A549 (cell line): ENCODE results near the gene GPS1. TPM values are rescaled to one million over a fixed set of nuclear protein-coding genes. Genes with fewer than 3 reads are reported as not detected.

Experiments
- ATAC-seq, 2 experiments: fragments of 200-7000 bp in 1 of 2; fragments of >200 bp in 1 of 2; cut with Nextera tagmentation in 1 of 2; cut with Tn5 transposase in 1 of 2; 3 replicates each; pipeline versions ENCODE4 v1.8.0 to v1.9.1; 2018 to 2020; ENCODE audit warnings: mild to moderate bottlenecking in 1 of 2, moderate library complexity in 1 of 2
- CTCF ChIA-PET: fragments of 300-600 bp; sonication (Branson Sonifier 250); formaldehyde crosslinking; extraction: SDS; loops from one replicate; lab custom pipeline; 2021; ENCODE audit warnings: antibody characterized with exemption, inconsistent platforms; lab: Yijun Ruan, JAX
- POLR2A ChIA-PET: fragments of 350-600 bp; formaldehyde crosslinking; extraction: SDS; loops from one replicate; lab custom pipeline; 2021; ENCODE audit warnings: antibody characterized with exemption, inconsistent platforms; lab: Yijun Ruan, JAX
- DNase-seq, 2 experiments: peaks; one replicate each; pipeline versions ENCODE4 v3.0.0 to v3.0.0-alpha.2; 2011 to 2016; ENCODE audit warnings: low read depth in 1 of 2, low spot score in 1 of 2
- FAIRE-seq: peaks from 2 replicates; lab custom pipeline; 2011; peaks lifted over from hg19 to GRCh38; lab: Jason Lieb, UNC
- H3K27ac ChIP-seq, 2 experiments: fragments of >200 bp; sonication (Bioruptor Twin); formaldehyde crosslinking; 3 replicates each; pipeline ENCODE4 v1.5.1; 2016 to 2017
- H3K4me1 ChIP-seq: fragments of >200 bp; sonication (Bioruptor Twin); formaldehyde crosslinking; 3 replicates; pipeline ENCODE4 v1.6.1; 2016
- H3K4me2 ChIP-seq: fragments of >200 bp; sonication (Bioruptor Twin); formaldehyde crosslinking; 3 replicates; pipeline ENCODE4 v1.6.1; 2016
- H3K4me3 ChIP-seq: fragments of >200 bp; sonication (Bioruptor Twin); formaldehyde crosslinking; 3 replicates; pipeline ENCODE4 v1.5.1; 2016
- H3K9me3 ChIP-seq: fragments of >200 bp; sonication (Bioruptor Twin); formaldehyde crosslinking; 3 replicates; pipeline ENCODE4 v1.6.1; 2016
- BCL3 ChIP-seq: fragments of >200 bp; sonication (Bioruptor Twin); formaldehyde crosslinking; IDR thresholded peaks from 3 replicates; pipeline ENCODE4 v1.6.1; 2016
- CBX2 ChIP-seq: fragments of 200-600 bp; sonication (generic); IDR thresholded peaks from 2 replicates; pipeline ENCODE4 v1.6.1; 2016; ENCODE audit warnings: low read depth, mild to moderate bottlenecking, borderline replicate concordance
- CHD2 ChIP-seq: fragments of 150-350 bp; IDR thresholded peaks from 2 replicates; pipeline ENCODE4 v1.6.1; 2014; ENCODE audit warnings: low read length; ENCODE audit not compliant: partially characterized antibody
- CTCF ChIP-seq: fragments of >200 bp; sonication (Bioruptor Twin); formaldehyde crosslinking; IDR thresholded peaks from 3 replicates; pipeline ENCODE4 v1.5.1; 2016
- FOXS1 ChIP-seq: fragments of 250-450 bp; sonication (Bioruptor Pico); IDR thresholded peaks from 2 replicates; pipeline ENCODE4 v1.5.0; 2020; ENCODE audit warnings: mild to moderate bottlenecking, moderate library complexity
- GATA3 ChIP-seq: IDR thresholded peaks from 2 replicates; pipeline ENCODE4 v1.6.1; 2012; ENCODE audit warnings: borderline replicate concordance
- HES2 ChIP-seq: fragments of >200 bp; sonication (Bioruptor Twin); formaldehyde crosslinking; IDR thresholded peaks from 2 replicates; pipeline ENCODE4 v1.6.1; 2016
- HOXB13 ChIP-seq: fragments of 250-450 bp; sonication (Bioruptor Pico); IDR thresholded peaks from 2 replicates; pipeline ENCODE4 v1.5.0; 2020; ENCODE audit warnings: low read depth, mild to moderate bottlenecking, moderate library complexity
- KDM5A ChIP-seq: fragments of 200-600 bp; sonication (generic); IDR thresholded peaks from 2 replicates; pipeline ENCODE4 v1.6.1; 2016; ENCODE audit warnings: antibody characterized with exemption, mild to moderate bottlenecking
- MAX ChIP-seq: IDR thresholded peaks from 2 replicates; pipeline ENCODE4 v1.6.1; 2012
- MAZ ChIP-seq: fragments of 150-350 bp; IDR thresholded peaks from 2 replicates; pipeline ENCODE4 v1.6.1; 2014; ENCODE audit warnings: antibody characterized with exemption, low read depth, low read length, borderline replicate concordance
- MYC ChIP-seq: IDR thresholded peaks from 2 replicates; pipeline ENCODE4 v1.6.1; 2012; ENCODE audit warnings: mild to moderate bottlenecking, inconsistent platforms, low read length, improper control_type of control experiment, borderline replicate concordance
- RAD21 ChIP-seq, 2 experiments: fragments of >200 bp in 1 of 2; sonication (Bioruptor Twin) in 1 of 2; formaldehyde crosslinking in 1 of 2; IDR thresholded peaks in 1 of 2; conservative IDR thresholded peaks in 1 of 2; 2 replicates in 1 of 2; 3 replicates in 1 of 2; pipeline ENCODE4 v1.6.1; 2012 to 2018; ENCODE audit warnings: inconsistent platforms in 1 of 2
- RFX5 ChIP-seq: fragments of 450-650 bp; IDR thresholded peaks from 2 replicates; pipeline ENCODE4 v1.7.1; 2014; ENCODE audit warnings: antibody characterized with exemption, mild to moderate bottlenecking, moderate library complexity
- SMC3 ChIP-seq: fragments of >200 bp; sonication (Bioruptor Twin); formaldehyde crosslinking; IDR thresholded peaks from 3 replicates; pipeline ENCODE4 v1.6.1; 2018; ENCODE audit warnings: inconsistent platforms
- TP53 ChIP-seq: fragments of 250-450 bp; sonication (Bioruptor Pico); IDR thresholded peaks from 2 replicates; pipeline ENCODE4 v1.5.0; 2021; ENCODE audit warnings: mild to moderate bottlenecking, moderate library complexity
- USF2 ChIP-seq: fragments of 450-650 bp; IDR thresholded peaks from 2 replicates; pipeline ENCODE4 v1.6.1; 2014; ENCODE audit warnings: antibody characterized with exemption
- ZC3H11A ChIP-seq: fragments of 450-650 bp; IDR thresholded peaks from 2 replicates; pipeline ENCODE4 v1.6.1; 2014; ENCODE audit warnings: antibody characterized with exemption, mild to moderate bottlenecking
- ZFP36 ChIP-seq: fragments of 450-650 bp; IDR thresholded peaks from 2 replicates; pipeline ENCODE4 v1.6.1; 2014; ENCODE audit warnings: borderline replicate concordance; ENCODE audit not compliant: partially characterized antibody
- ZSCAN20 ChIP-seq: fragments of 250-450 bp; sonication (Bioruptor Pico); IDR thresholded peaks from 2 replicates; pipeline ENCODE4 v1.8.0; 2022; ENCODE audit warnings: mild to moderate bottlenecking, moderate library complexity
- WGBS: methylation state at CpG from one replicate; pipeline ENCODE4 v1.1.6; 2017; ENCODE audit errors: missing lambda C conversion rate; 5-methylcytosine and 5-hydroxymethylcytosine counted together
- polyA plus RNA-seq, 4 experiments: library from polyadenylated mRNA; depleted of rRNA in 3 of 4; stranded (reverse); fragments of >200 nt; fragmentation: RNase III in 1 of 4; extraction: RNeasy Plus Mini Kit Qiagen cat#74134 plus additional on column Dnase treatment in 1 of 4; gene quantifications; 2 replicates in 3 of 4; 3 replicates in 1 of 4; pipeline ENCODE4 v1.2.3, GENCODE V29; 2011 to 2017

GPS1 gene
- polyA plus RNA-seq, 2 of the 4 experiments (the other 2 are of a cell fraction) = 89.4 to 126 TPM

GRCh38 chr17:82020572-82021106, 31.1 kb upstream of the GPS1 start:
- peak overlapping the region; percentile 87 for H3K4me2 ChIP-seq
- no peak for DNase-seq
- POLR2A ChIA-PET = interaction anchor here (1.4 to 3.9 kb wide), 4 partner anchors 17 to 78 kb away, joined by 3 to 38 read pairs (median 6); partner anchors contain the start of genes ASPSCR1 and DCXR
- no peak for FAIRE-seq
- WGBS = 85% methylated on average over 11 of the region's 14 CpGs
- TF ChIP-seq RAD21 (conservative IDR thresholded peaks at IDR 0.05 in 1 of 2, IDR thresholded peaks at IDR 0.05 in 1 of 2) (no peak), CHD2 (no peak), ZSCAN20 (CRISPR knock-in tag) (no peak), CTCF (no peak), RFX5 (no peak), MAZ (no peak), CBX2 (no peak), BCL3 (no peak), HES2 (no peak), ZC3H11A (no peak), HOXB13 (CRISPR knock-in tag) (no peak), FOXS1 (no peak), KDM5A (no peak)
- ATAC-seq = no peak
- H3K27ac ChIP-seq = peak overlapping the region in 1 of 2 experiments; percentile 92; a peak in 2 of 6 replicates
- H3K4me3 ChIP-seq = no peak overlapping the region
- H3K4me1 ChIP-seq = peaks cover 41% of the 10 kb centered on the region
- CTCF ChIA-PET = interaction anchor here (0.8 to 33.2 kb wide), 40 partner anchors 9 to 289 kb away, joined by 3 to 794 read pairs (median 5); partner anchors contain the start of genes ASPSCR1, DCXR, MAFG and MYADML2
- H3K9me3 ChIP-seq = no peaks in the 10 kb centered on the region

- Histone ChIP-seq H3K9me3 (no peaks in the 10 kb centered on the region), H3K4me2 (peak overlapping the region; percentile 87), H3K4me1 (peaks cover 41% of the 10 kb centered on the region), H3K4me3 (peak overlapping the region; percentile 77), H3K27ac (peak overlapping the region; percentile 80 to 92; a peak in 5 of 6 replicates)
- FAIRE-seq = peak; percentile 84
- ChIA-PET CTCF (interaction anchor here (0.6 to 33.2 kb wide), 36 partner anchors 8 to 307 kb away, joined by 3 to 794 read pairs (median 5); partner anchors contain the start of genes ASPSCR1, DCXR, MAFG and MYADML2), POLR2A (interaction anchor here (1.0 to 3.9 kb wide), 7 partner anchors 16 to 152 kb away, joined by 3 to 38 read pairs (median 5); partner anchors contain the start of genes ASPSCR1 and DCXR)
- no peak for TF ChIP-seq GATA3
- peak; percentile 94 for TF ChIP-seq CTCF
- 0 out of 2 replicates have a peak, but pooled peaks have one; percentile 43 for TF ChIP-seq MAZ
- no peak for TF ChIP-seq ZFP36
- peak; percentile 98 for TF ChIP-seq SMC3
- peak; percentile 97 to 98 for TF ChIP-seq RAD21 (conservative IDR thresholded peaks at IDR 0.05 in 1 of 2, IDR thresholded peaks at IDR 0.05 in 1 of 2)
- TF ChIP-seq MAX = peak; percentile 25; the same call in 1 of the 2 replicates
- TF ChIP-seq USF2 = 0 out of 2 replicates have a peak, but pooled peaks have one; percentile 24
- TF ChIP-seq MYC = no peak
- peak; percentile 35; the same call in 1 of the 2 replicates for TF ChIP-seq TP53
- DNase-seq = peak; percentile 89 to 90
- peak; percentile 55 to 56 for ATAC-seq
- WGBS = 15% methylated on average over 24 of the region's 25 CpGs
Measured at GRCh38 chr17:82021107-82021899, 30.4 kb upstream of the GPS1 start.
